Measurements from ENCODE around the gene CACNA1C.

Gene CACNA1C

DNA sequence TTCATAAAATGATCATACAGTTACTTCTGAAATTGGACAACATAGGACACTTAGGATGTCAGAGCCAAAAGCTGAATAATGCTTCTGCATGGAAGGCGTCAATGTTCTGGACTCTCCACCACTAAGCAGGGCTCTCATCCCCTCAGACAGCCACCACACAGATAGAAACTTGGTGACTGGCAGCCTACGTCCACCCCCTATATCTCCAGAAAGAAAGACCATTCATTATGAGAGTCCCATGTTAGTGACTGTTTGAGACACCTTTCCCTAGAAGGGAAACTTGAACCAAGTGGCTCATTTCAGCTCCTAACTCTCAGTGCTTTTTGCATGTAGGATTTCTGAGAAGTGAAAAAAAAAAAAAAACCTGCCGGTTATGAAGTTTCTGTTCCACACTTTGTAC, 491.0 kb downstream of the CACNA1C start:
- Histone ChIP-seq H3K9me3 (ENCODE audit: control insufficient read depth, low read length) (no peaks in the 10 kb centered on the region), H3K9ac (ENCODE audit: low read length) (no peak overlapping the region), H3K4me1 (ENCODE audit: control insufficient read depth, insufficient read depth, low read length) (no peaks in the 10 kb centered on the region), H3K4me3 (ENCODE audit: low read length) (no peak overlapping the region), H3K36me3 (ENCODE audit: control insufficient read depth, insufficient read depth, low read length) (no peaks in the 10 kb centered on the region), H3K27me3 (ENCODE audit: control insufficient read depth, insufficient read depth, low read length) (peaks cover 4% of the 10 kb centered on the region)

DNA sequence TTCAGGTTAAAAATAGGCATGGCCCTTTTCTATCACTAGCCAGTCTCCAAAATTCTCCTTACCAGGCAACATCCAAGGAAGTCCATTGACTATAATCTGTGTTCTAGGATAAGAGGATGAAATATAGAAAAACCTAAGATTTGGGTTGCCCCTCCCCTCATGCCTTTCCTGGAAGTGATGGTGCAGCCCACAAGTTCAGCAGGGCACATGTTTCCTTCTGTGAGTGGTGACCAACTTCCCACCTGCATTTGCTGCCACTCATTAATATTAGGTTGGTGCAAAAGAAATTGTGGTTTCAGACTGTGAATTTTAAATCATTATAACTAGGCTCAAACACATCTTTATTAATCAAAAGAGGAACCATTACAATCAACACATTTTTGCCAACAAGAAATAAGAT, 491.4 kb downstream of the CACNA1C start:
- no peaks in the 10 kb centered on the region for H3K4me1 ChIP-seq (ENCODE audit: control insufficient read depth, insufficient read depth, low read length)
- H3K9ac ChIP-seq (ENCODE audit: low read length), result no peak overlapping the region

GRCh38 chr12:2547273-2548044, 494.7 kb downstream of the CACNA1C start:
- Histone ChIP-seq H3K9me3 (ENCODE audit: control insufficient read depth, low read length) (no peaks in the 10 kb centered on the region), H3K9ac (ENCODE audit: low read length) (no peak overlapping the region), H3K36me3 (ENCODE audit: control insufficient read depth, insufficient read depth, low read length) (no peaks in the 10 kb centered on the region), H3K4me1 (ENCODE audit: control insufficient read depth, insufficient read depth, low read length) (no peaks in the 10 kb centered on the region), H3K4me3 (ENCODE audit: low read length) (no peak overlapping the region), H3K27me3 (ENCODE audit: control insufficient read depth, insufficient read depth, low read length) (peaks cover 4% of the 10 kb centered on the region)

More for the DNA sequence above, 491.4 kb downstream of the CACNA1C start:
- no peaks in the 10 kb centered on the region for H3K36me3 ChIP-seq (ENCODE audit: control insufficient read depth, insufficient read depth, low read length)
- no peak overlapping the region for H3K4me3 ChIP-seq (ENCODE audit: low read length)
- H3K9me3 ChIP-seq (ENCODE audit: control insufficient read depth, low read length), result no peaks in the 10 kb centered on the region
- H3K27me3 ChIP-seq (ENCODE audit: control insufficient read depth, insufficient read depth, low read length), result peaks cover 4% of the 10 kb centered on the region

DNA sequence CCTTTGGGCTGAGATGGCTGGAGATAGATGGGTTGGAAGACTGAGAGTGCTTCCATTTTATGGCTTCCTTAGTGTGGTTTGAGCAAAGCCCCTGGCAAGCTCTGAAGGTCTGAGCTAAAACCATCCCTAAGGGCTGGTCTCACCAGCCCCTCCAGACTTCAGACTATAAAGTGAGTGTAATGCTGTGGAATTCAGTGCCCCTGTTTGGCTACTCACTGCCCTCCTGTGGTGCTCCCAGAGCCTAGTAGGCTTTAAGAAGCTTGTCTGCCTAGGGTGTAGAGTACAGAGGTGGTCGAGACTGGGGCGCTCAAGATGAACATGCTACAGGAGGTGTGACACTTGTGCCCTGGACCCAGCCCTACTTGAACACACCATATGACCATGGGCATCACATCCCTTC, 495.3 kb downstream of the CACNA1C start:
- Histone ChIP-seq H3K27me3 (ENCODE audit: control insufficient read depth, insufficient read depth, low read length) (no peaks in the 10 kb centered on the region), H3K4me3 (ENCODE audit: low read length) (no peak overlapping the region), H3K36me3 (ENCODE audit: control insufficient read depth, insufficient read depth, low read length) (no peaks in the 10 kb centered on the region), H3K4me1 (ENCODE audit: control insufficient read depth, insufficient read depth, low read length) (no peaks in the 10 kb centered on the region), H3K9ac (ENCODE audit: low read length) (no peak overlapping the region), H3K9me3 (ENCODE audit: control insufficient read depth, low read length) (no peaks in the 10 kb centered on the region)

- H3K4me3 ChIP-seq (ENCODE audit: low read length), result no peak overlapping the region
- no peaks in the 10 kb centered on the region for H3K9me3 ChIP-seq (ENCODE audit: control insufficient read depth, low read length)
- H3K36me3 ChIP-seq (ENCODE audit: control insufficient read depth, insufficient read depth, low read length), result no peaks in the 10 kb centered on the region
- no peak overlapping the region for H3K9ac ChIP-seq (ENCODE audit: low read length)
- H3K4me1 ChIP-seq (ENCODE audit: control insufficient read depth, insufficient read depth, low read length), result no peaks in the 10 kb centered on the region
- H3K27me3 ChIP-seq (ENCODE audit: control insufficient read depth, insufficient read depth, low read length), result no peaks in the 10 kb centered on the region
Observed at GRCh38 chr12:2550561-2551411, 498.0 kb downstream of the CACNA1C start.

GRCh38 chr12:2551412-2551900, 498.7 kb downstream of the CACNA1C start:
- no peaks in the 10 kb centered on the region for H3K36me3 ChIP-seq (ENCODE audit: control insufficient read depth, insufficient read depth, low read length)

GRCh38 chr12:2552000-2552756, 499.4 kb downstream of the CACNA1C start:
- no peaks in the 10 kb centered on the region for H3K9me3 ChIP-seq (ENCODE audit: control insufficient read depth, low read length)
- H3K4me3 ChIP-seq (ENCODE audit: low read length), result no peak overlapping the region
- H3K9ac ChIP-seq (ENCODE audit: low read length), result no peak overlapping the region
- no peaks in the 10 kb centered on the region for H3K4me1 ChIP-seq (ENCODE audit: control insufficient read depth, insufficient read depth, low read length)
- no peaks in the 10 kb centered on the region for H3K27me3 ChIP-seq (ENCODE audit: control insufficient read depth, insufficient read depth, low read length)
- no peaks in the 10 kb centered on the region for H3K36me3 ChIP-seq (ENCODE audit: control insufficient read depth, insufficient read depth, low read length)

More at GRCh38 chr12:2551412-2551900, 498.7 kb downstream of the CACNA1C start:
- H3K27me3 ChIP-seq (ENCODE audit: control insufficient read depth, insufficient read depth, low read length), result no peaks in the 10 kb centered on the region
- H3K9ac ChIP-seq (ENCODE audit: low read length), result no peak overlapping the region
- H3K4me1 ChIP-seq (ENCODE audit: control insufficient read depth, insufficient read depth, low read length), result no peaks in the 10 kb centered on the region
- H3K4me3 ChIP-seq (ENCODE audit: low read length), result no peak overlapping the region
- H3K9me3 ChIP-seq (ENCODE audit: control insufficient read depth, low read length), result no peaks in the 10 kb centered on the region

DNA sequence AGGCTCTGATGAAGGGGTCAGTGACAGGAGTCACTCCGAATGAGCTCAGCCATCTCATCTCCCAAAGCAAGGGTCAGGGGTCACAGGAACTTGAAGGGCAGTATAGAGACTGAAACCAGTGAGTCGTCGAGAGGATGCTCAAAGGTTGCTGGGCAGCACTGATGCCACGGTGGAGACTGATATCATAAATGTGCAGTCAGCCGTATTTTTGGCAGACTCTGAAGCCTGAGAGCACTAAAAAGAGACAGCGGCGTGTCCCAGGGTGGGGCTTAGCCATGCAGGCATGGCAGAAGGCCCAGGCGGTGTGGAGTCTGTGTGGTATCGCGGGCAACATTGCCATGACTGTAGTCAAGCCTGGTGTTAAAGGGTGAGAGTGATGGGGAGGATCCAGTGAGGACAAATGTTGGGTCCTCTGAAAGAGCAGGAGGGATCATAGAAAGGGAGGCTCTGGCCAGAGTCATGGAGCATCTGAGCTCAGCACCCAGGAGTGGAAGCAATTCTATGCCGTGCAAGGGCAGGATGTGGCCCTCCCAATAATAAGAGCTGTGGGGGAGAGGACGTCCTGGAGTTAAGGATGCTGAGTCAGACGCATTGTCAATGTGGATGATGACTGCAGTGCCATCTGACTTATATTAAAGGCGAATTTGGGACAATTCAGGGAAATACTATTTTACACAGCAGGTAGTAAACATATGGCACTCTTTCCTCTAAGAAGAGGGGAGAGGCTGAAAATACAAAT, 500.8 kb downstream of the CACNA1C start:
- Histone ChIP-seq H3K36me3 (ENCODE audit: control insufficient read depth, insufficient read depth, low read length) (no peaks in the 10 kb centered on the region), H3K27me3 (ENCODE audit: control insufficient read depth, insufficient read depth, low read length) (no peaks in the 10 kb centered on the region), H3K4me3 (ENCODE audit: low read length) (no peak overlapping the region), H3K4me1 (ENCODE audit: control insufficient read depth, insufficient read depth, low read length) (no peaks in the 10 kb centered on the region), H3K9me3 (ENCODE audit: control insufficient read depth, low read length) (no peaks in the 10 kb centered on the region), H3K9ac (ENCODE audit: low read length) (no peak overlapping the region)

DNA sequence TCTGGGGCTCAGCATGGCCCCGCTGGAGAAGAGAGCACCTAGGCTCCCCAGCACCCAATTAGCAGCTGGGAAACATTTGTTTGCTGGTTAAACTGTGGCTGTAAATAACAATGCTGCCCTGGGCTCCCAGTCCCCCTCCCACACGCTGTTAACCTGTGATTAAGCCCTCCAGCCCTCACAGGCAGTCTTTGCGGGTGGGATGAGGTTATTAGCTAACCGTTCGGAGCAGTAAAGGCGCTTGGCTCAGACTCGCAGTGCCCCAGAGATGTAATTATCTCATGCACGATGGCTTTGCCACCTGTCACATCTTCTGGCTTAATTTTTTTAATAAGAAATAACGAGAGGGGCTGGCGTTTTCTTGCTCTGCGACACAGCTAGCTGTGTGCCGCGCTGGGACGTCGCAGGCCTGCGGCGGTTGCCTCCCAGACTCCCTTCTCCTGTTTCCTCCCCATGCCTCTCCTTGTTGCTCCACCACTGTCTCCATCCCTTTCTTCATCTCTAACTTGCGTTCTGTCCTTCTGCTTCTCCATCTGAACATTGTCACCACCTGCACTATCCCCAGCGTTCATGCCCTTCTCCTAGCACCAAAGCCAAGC, 502.8 kb downstream of the CACNA1C start:
- H3K4me3 ChIP-seq (ENCODE audit: low read length), result no peak overlapping the region
- no peaks in the 10 kb centered on the region for H3K4me1 ChIP-seq (ENCODE audit: control insufficient read depth, insufficient read depth, low read length)
- no peaks in the 10 kb centered on the region for H3K36me3 ChIP-seq (ENCODE audit: control insufficient read depth, insufficient read depth, low read length)
- no peaks in the 10 kb centered on the region for H3K9me3 ChIP-seq (ENCODE audit: control insufficient read depth, low read length)
- no peaks in the 10 kb centered on the region for H3K27me3 ChIP-seq (ENCODE audit: control insufficient read depth, insufficient read depth, low read length)
- H3K9ac ChIP-seq (ENCODE audit: low read length), result no peak overlapping the region

DNA sequence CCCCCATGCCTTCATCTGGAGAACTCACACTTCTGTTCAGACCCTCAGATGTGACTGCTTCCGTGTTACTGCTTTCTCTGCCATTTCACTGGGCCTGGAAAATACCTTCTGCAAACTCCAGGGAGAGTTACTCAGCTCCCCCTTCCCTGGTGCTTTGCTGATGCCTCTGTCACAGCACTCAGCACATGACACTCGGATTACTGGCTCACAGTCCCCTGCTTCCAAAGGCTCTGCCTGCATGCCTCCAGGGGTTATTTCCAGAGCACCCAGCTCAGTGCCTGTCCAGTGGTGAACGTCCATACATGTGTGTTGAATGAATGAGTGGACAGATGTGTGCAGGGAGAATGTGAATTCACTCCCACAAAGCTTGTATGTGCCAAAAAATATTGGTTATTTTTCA, 504.8 kb downstream of the CACNA1C start:
- Histone ChIP-seq H3K36me3 (ENCODE audit: control insufficient read depth, insufficient read depth, low read length) (no peaks in the 10 kb centered on the region), H3K4me1 (ENCODE audit: control insufficient read depth, insufficient read depth, low read length) (no peaks in the 10 kb centered on the region), H3K27me3 (ENCODE audit: control insufficient read depth, insufficient read depth, low read length) (no peaks in the 10 kb centered on the region), H3K9me3 (ENCODE audit: control insufficient read depth, low read length) (no peaks in the 10 kb centered on the region), H3K4me3 (ENCODE audit: low read length) (no peak overlapping the region), H3K9ac (ENCODE audit: low read length) (no peak overlapping the region)

- H3K4me3 ChIP-seq (ENCODE audit: low read length), result no peak overlapping the region
- H3K36me3 ChIP-seq (ENCODE audit: control insufficient read depth, insufficient read depth, low read length), result no peaks in the 10 kb centered on the region
- no peaks in the 10 kb centered on the region for H3K4me1 ChIP-seq (ENCODE audit: control insufficient read depth, insufficient read depth, low read length)
- H3K9ac ChIP-seq (ENCODE audit: low read length), result no peak overlapping the region
- no peaks in the 10 kb centered on the region for H3K9me3 ChIP-seq (ENCODE audit: control insufficient read depth, low read length)
- H3K27me3 ChIP-seq (ENCODE audit: control insufficient read depth, insufficient read depth, low read length), result no peaks in the 10 kb centered on the region
Observed at GRCh38 chr12:2559931-2560330, 507.1 kb downstream of the CACNA1C start.

All from mucosa of stomach (tissue), 1 donor.